ENCODE results near the gene HACD3.
"Not testable (repeated sequence)": the region's sequence is repeated elsewhere in the genome, so short reads cannot be mapped to it uniquely, and the experiment has no call there.

Gene HACD3

GRCh38 chr15:65550681-65551098 is 20.4 kb downstream of the HACD3 start:
- DNase-seq (ENCODE audit: low spot score), result no peak

- DNase-seq (ENCODE audit: low spot score), result no peak
These were observed 20.9 kb downstream of the HACD3 start for GRCh38 chr15:65551183-65551582.

- not testable (repeated sequence) for DNase-seq (ENCODE audit: low spot score)
These were observed 22.6 kb downstream of the HACD3 start for GRCh38 chr15:65552851-65553250.

GRCh38 chr15:65553691-65554090 is 23.4 kb downstream of the HACD3 start:
- no peak for DNase-seq (ENCODE audit: low spot score)

- DNase-seq (ENCODE audit: low spot score), result no peak
These were observed 26.4 kb downstream of the HACD3 start for GRCh38 chr15:65556622-65557021.

GRCh38 chr15:65558336-65558735 is 28.1 kb downstream of the HACD3 start:
- DNase-seq (ENCODE audit: low spot score), result no peak

- no peak for DNase-seq (ENCODE audit: low spot score)
These were observed 28.9 kb downstream of the HACD3 start for GRCh38 chr15:65558997-65559760.

- no peak for DNase-seq (ENCODE audit: low spot score)
These were observed 29.7 kb downstream of the HACD3 start for GRCh38 chr15:65559941-65560340.

GRCh38 chr15:65561934-65562333 is 31.7 kb downstream of the HACD3 start:
- no peak for DNase-seq (ENCODE audit: low spot score)

GRCh38 chr15:65569728-65570127 is 39.5 kb downstream of the HACD3 start:
- DNase-seq (ENCODE audit: low spot score), result no peak

GRCh38 chr15:65571971-65572370 is 41.7 kb downstream of the HACD3 start:
- no peak for DNase-seq (ENCODE audit: low spot score)

- DNase-seq (ENCODE audit: low spot score), result no peak
These were observed 46.4 kb downstream of the HACD3 start for GRCh38 chr15:65576664-65577063.

GRCh38 chr15:65577129-65577996 is 47.1 kb downstream of the HACD3 start:
- peak; percentile 15 for DNase-seq (ENCODE audit: low spot score)

- no peak for DNase-seq (ENCODE audit: low spot score)
These were observed 48.9 kb downstream of the HACD3 start for GRCh38 chr15:65578904-65579728.

GRCh38 chr15:65579762-65580161 is 49.5 kb downstream of the HACD3 start:
- DNase-seq (ENCODE audit: low spot score), result no peak

- DNase-seq (ENCODE audit: low spot score), result no peak
These were observed 50.0 kb downstream of the HACD3 start for GRCh38 chr15:65580287-65580686.

- peak; percentile 76 for DNase-seq (ENCODE audit: low spot score)
These were observed 53.4 kb downstream of the HACD3 start for GRCh38 chr15:65583701-65584100.

GRCh38 chr15:65584241-65584640 is 54.0 kb downstream of the HACD3 start:
- DNase-seq (ENCODE audit: low spot score), result no peak

GRCh38 chr15:65587094-65587493 is 56.8 kb downstream of the HACD3 start:
- no peak for DNase-seq (ENCODE audit: low spot score)

- peak; percentile 66 for DNase-seq (ENCODE audit: low spot score)
These were observed 65.7 kb downstream of the HACD3 start for GRCh38 chr15:65595960-65596359.

- no peak for DNase-seq (ENCODE audit: low spot score)
These were observed 68.2 kb downstream of the HACD3 start for GRCh38 chr15:65598468-65598867.

- DNase-seq (ENCODE audit: low spot score), result no peak
These were observed 69.4 kb downstream of the HACD3 start for GRCh38 chr15:65599677-65600076.
